ENCODE results near the gene GPR152.

GPR152 gene

DNA sequence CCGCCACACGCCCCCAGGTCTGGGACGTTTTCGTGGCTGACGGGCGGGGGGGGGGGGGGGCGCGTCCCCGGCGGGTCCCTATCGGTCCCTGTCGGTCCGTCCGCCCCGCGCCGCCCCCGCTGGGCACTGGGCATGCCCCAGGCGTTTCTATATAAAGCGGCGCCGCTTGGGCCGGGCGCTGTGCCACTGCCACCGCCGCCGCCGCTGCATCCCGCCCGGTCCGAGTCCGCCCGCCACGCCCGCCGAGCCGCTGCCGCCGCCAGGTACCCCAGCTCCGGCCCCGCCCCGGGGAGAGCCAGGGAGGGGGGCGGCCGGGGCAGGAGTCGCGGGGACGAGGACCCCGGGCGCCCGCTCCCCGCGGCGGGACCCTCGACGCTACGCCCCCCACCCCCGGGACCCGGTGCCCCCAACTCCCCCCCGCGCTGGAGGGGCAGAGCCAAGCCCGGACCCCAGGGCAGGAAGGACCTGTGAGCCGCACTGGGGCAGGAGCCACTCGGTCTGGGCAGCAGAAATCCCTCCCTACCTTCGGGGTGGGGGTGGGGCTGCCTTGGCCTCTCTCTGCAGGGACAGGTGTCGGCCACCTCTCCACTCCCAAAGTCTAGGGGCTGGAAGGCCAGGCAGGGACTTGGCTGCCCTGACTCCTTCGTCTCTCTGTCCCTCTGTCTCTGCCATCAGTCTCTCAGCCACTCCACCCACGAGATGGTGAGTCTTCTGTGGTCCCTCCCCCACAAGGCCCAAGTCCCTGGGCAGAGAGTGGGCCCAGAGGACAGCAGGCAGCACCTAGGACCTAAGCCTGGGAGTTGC is 36.8 kb downstream of the GPR152 start, which contains the start of gene CARNS1:
Gene CARNS1 (plus strand): TSS at position 178 of the 804 bp plus-strand sequence. CDS start 522 bp downstream, at position 700.
- TF ChIP-seq, protein P1, sequence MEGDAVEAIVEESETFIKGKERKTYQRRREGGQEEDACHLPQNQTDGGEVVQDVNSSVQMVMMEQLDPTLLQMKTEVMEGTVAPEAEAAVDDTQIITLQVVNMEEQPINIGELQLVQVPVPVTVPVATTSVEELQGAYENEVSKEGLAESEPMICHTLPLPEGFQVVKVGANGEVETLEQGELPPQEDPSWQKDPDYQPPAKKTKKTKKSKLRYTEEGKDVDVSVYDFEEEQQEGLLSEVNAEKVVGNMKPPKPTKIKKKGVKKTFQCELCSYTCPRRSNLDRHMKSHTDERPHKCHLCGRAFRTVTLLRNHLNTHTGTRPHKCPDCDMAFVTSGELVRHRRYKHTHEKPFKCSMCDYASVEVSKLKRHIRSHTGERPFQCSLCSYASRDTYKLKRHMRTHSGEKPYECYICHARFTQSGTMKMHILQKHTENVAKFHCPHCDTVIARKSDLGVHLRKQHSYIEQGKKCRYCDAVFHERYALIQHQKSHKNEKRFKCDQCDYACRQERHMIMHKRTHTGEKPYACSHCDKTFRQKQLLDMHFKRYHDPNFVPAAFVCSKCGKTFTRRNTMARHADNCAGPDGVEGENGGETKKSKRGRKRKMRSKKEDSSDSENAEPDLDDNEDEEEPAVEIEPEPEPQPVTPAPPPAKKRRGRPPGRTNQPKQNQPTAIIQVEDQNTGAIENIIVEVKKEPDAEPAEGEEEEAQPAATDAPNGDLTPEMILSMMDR (IDR thresholded peaks at IDR 0.05; ENCODE audit: low read depth, low read length): no peak
- Histone ChIP-seq H3K27me3 (ENCODE audit: insufficient read depth, low read depth, severe bottlenecking) (no peaks in the 10 kb centered on the region), H3K27ac (no peak within 1 kb of the TSS), H3K36me3 (no peaks in the 10 kb centered on the region), H3K9me3 (ENCODE audit: severe bottlenecking) (no peaks in the 10 kb centered on the region), H3K4me3 (ENCODE audit: low read depth, low read length) (peak within 1 kb of the TSS; percentile 13)
- peak; percentile 44 for DNase-seq

DNA sequence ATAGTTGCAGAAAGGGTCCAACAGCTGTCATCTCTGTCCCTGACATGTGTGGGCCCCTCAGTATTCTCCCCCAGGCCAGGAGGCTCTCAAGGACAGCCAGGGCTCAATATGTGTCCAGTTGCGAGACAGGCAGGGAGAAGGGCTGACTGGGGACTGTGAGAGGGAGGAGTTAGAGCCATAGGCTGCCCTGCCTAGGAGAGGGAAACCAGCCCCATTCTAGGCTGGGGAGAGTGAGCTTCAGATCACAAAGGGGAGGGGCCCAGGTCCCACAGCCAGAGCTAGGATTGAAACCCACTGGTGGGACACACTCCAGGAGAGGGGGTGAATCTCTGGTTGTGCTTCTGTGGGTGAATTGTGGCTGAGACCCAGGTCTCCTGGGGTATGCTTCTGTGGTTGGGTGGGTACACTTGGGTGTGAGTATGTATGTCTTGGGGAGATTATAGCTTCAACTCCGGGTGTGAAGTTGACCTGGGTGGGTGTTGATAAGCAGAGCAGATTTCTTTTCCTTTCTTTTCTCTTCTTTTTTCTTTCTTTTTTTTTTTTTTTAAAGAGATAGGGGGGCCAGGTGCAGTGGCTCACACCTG is 39.2 kb downstream of the GPR152 start:
- no peaks in the 10 kb centered on the region for H3K27me3 ChIP-seq (ENCODE audit: insufficient read depth, low read depth, severe bottlenecking)
- no peak overlapping the region for H3K4me3 ChIP-seq (ENCODE audit: low read depth, low read length)
- H3K36me3 ChIP-seq: no peaks in the 10 kb centered on the region
- no peaks in the 10 kb centered on the region for H3K9me3 ChIP-seq (ENCODE audit: severe bottlenecking)
- no peak for DNase-seq
- no peak overlapping the region; the same call in 1 of the 2 replicates for H3K27ac ChIP-seq
- TF ChIP-seq, protein P1 (IDR thresholded peaks at IDR 0.05; ENCODE audit: low read depth, low read length): no peak

DNA sequence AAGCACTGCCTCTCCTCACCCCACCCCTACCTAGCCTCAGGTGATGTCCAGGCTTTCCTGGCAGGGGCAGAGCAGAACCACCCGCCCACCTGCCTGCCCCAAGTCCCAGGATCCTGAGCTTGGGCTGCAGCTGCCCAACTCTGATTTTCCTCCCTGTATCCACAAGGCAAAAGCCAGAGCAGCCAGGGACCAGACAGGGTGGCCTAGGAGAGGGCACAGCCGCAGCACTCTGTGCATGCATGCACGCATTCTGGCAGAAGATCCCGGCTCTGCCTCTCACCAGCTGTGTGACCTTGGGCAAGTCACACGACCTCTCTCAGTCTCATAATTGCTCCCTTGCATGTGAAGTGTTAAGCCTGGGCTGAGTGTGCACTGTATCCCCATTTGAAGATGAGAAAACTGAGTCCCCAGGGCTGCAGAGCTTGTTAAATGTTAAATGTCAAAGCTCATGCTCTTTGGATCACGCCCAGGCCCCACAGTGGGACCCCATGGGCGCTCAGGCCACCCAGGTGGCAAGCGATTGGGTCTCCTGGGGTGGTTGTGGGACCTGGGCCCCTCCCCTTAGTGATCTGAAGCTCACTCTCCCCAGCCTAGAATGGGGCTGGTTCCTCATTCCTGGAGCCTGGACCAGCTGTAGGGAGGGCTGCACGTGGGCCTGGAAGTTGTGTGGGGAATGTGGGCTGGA is 39.9 kb downstream of the GPR152 start:
- DNase-seq: no peak
- H3K27ac ChIP-seq: no peak overlapping the region
- H3K4me3 ChIP-seq (ENCODE audit: low read depth, low read length): no peak overlapping the region
- H3K9me3 ChIP-seq (ENCODE audit: severe bottlenecking): no peaks in the 10 kb centered on the region
- no peaks in the 10 kb centered on the region for H3K27me3 ChIP-seq (ENCODE audit: insufficient read depth, low read depth, severe bottlenecking)
- H3K36me3 ChIP-seq: no peaks in the 10 kb centered on the region
- TF ChIP-seq, protein P1 (IDR thresholded peaks at IDR 0.05; ENCODE audit: low read depth, low read length): no peak

DNA sequence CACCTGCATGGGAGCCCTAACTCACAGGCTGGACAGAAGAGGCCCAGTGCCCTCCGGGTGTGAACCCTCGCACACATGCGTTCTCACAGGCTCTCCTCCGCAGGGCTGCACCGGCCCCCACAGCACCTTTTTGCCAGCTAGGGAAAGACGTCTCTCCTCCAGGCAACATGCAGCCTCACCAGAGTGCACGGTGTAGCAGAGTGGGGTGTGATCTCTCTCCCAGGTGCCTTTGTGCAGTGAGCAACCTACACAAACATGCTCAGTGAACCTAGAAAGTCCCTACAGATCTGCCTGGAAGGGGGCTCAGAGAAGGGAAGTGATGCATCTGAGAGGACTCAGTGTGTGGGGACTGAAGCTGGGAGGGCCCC is 40.8 kb downstream of the GPR152 start:
- Histone ChIP-seq H3K4me3 (ENCODE audit: low read depth, low read length) (no peak overlapping the region), H3K27ac (no peak overlapping the region), H3K36me3 (no peaks in the 10 kb centered on the region), H3K9me3 (ENCODE audit: severe bottlenecking) (no peaks in the 10 kb centered on the region), H3K27me3 (ENCODE audit: insufficient read depth, low read depth, severe bottlenecking) (no peaks in the 10 kb centered on the region)
- TF ChIP-seq, protein P1 (IDR thresholded peaks at IDR 0.05; ENCODE audit: low read depth, low read length): no peak
- DNase-seq: no peak

DNA sequence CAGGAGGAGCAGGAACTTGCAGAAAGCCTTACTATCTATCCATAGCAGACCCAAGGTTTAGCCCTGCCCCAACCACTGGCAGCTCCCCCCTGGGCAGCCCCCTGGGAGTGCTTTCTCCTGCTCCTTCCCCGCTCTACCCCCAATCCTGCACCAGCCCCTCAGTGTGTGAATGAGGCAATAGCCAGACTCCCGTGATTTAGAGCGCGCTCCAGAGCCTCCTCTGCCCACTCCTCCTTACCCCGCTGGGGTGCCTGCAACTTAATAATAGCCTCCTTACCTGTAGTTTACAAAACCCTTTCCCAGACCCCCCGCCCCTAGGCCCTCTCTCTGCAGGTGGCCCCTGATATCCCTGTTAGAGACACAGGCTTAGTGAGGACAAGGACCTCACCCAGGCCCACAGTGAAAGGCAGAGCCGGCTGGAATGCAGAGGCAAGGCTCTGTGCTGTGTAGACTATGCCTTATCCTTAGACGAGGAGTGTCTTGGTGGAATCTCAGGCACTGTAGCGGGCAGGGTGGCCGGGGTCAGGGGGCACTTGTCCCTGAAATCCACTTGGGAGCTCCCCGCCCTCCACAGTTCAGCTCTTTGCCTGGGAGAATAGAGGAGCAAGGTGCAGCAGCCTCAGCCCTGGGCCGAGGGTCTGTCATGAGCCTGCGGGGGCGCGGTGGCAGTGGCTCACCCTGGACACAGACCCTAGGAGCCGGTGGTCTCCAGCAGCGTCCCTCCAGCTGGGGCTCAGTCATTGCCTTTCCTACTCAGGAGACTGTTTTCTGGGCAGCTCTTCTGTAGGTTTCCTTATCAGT is 41.3 kb downstream of the GPR152 start:
- Histone ChIP-seq H3K4me3 (ENCODE audit: low read depth, low read length) (no peak overlapping the region), H3K27ac (no peak overlapping the region), H3K36me3 (no peaks in the 10 kb centered on the region), H3K27me3 (ENCODE audit: insufficient read depth, low read depth, severe bottlenecking) (no peaks in the 10 kb centered on the region), H3K9me3 (ENCODE audit: severe bottlenecking) (no peaks in the 10 kb centered on the region)
- DNase-seq: no peak
- TF ChIP-seq, protein P1 (IDR thresholded peaks at IDR 0.05; ENCODE audit: low read depth, low read length): no peak

Data from WERI-Rb-1 (cell line).